ENCODE data around the gene POLR1H.

POLR1H gene

DNA sequence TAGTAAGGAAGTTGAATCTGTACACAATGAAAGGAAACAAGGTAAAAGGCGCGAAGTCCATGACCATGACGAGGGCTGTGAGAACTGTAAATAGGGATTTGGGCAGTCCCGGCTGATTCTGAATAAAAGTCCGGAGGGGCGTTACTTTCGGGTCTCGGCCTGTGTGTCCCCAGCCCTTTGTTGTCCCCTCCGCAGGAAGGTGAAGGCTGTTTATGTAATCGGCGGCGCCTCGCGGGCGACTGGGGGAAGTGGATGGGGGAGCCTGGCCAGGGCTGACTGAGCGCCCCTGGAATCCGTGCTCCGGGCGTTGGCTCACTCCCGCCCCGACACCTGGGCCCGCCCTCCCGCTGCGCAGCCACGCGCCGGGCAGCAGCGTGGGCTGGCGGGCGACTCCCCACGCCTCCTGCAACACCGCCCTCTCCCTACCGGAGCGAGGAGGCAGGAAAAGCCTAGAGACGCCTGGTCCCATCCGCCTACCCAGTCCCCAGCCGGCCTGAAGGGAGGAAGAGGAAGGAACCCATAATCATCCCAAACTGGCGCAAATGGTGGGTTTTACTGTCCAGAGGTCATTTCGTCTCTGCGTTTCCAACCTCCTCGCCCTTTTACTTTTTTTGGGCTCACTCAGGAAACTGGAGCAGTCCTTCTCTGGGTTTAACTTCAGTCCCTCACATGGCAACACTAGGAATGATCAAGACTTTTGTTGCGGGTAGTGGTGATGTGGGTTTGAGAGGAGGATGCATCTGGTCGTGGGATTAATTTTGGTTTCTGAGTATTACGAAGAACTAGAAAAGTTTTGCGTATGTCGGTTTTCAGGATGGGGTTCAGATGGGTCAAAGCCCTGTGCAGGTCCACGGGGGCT lies 39.7 kb downstream of the POLR1H start:
- H3K27me3 ChIP-seq (ENCODE audit: control insufficient read depth, insufficient read depth, low read length) = peaks cover 88% of the 10 kb centered on the region
- no peak overlapping the region for H3K27ac ChIP-seq (ENCODE audit: low read length)
- no peaks in the 10 kb centered on the region for H3K9me3 ChIP-seq (ENCODE audit: control insufficient read depth, low read depth, low read length)
- peak overlapping the region; percentile 66 for H3K4me3 ChIP-seq (ENCODE audit: low read length)
- peaks cover 17% of the 10 kb centered on the region for H3K4me1 ChIP-seq (ENCODE audit: control insufficient read depth, low read depth, low read length)
- no peaks in the 10 kb centered on the region for H3K36me3 ChIP-seq (ENCODE audit: control insufficient read depth, low read depth, low read length)
- peak overlapping the region; percentile 0 for H3K9ac ChIP-seq (ENCODE audit: low read length)

GRCh38 chr6:30101444-30102413 lies 40.7 kb downstream of the POLR1H start:
- Histone ChIP-seq H3K27me3 (ENCODE audit: control insufficient read depth, insufficient read depth, low read length) (peaks cover 84% of the 10 kb centered on the region), H3K9me3 (ENCODE audit: control insufficient read depth, low read depth, low read length) (no peaks in the 10 kb centered on the region), H3K36me3 (ENCODE audit: control insufficient read depth, low read depth, low read length) (no peaks in the 10 kb centered on the region), H3K9ac (ENCODE audit: low read length) (no peak overlapping the region), H3K4me1 (ENCODE audit: control insufficient read depth, low read depth, low read length) (peaks cover 17% of the 10 kb centered on the region), H3K27ac (ENCODE audit: low read length) (no peak overlapping the region), H3K4me3 (ENCODE audit: low read length) (peak overlapping the region; percentile 66)

- Histone ChIP-seq H3K36me3 (ENCODE audit: control insufficient read depth, low read depth, low read length) (no peaks in the 10 kb centered on the region), H3K27me3 (ENCODE audit: control insufficient read depth, insufficient read depth, low read length) (peaks cover 77% of the 10 kb centered on the region), H3K27ac (ENCODE audit: low read length) (no peak overlapping the region), H3K4me3 (ENCODE audit: low read length) (peak overlapping the region; percentile 66), H3K4me1 (ENCODE audit: control insufficient read depth, low read depth, low read length) (peaks cover 17% of the 10 kb centered on the region), H3K9me3 (ENCODE audit: control insufficient read depth, low read depth, low read length) (no peaks in the 10 kb centered on the region), H3K9ac (ENCODE audit: low read length) (no peak overlapping the region)
Observed at GRCh38 chr6:30102414-30102969, 41.4 kb downstream of the POLR1H start.

DNA sequence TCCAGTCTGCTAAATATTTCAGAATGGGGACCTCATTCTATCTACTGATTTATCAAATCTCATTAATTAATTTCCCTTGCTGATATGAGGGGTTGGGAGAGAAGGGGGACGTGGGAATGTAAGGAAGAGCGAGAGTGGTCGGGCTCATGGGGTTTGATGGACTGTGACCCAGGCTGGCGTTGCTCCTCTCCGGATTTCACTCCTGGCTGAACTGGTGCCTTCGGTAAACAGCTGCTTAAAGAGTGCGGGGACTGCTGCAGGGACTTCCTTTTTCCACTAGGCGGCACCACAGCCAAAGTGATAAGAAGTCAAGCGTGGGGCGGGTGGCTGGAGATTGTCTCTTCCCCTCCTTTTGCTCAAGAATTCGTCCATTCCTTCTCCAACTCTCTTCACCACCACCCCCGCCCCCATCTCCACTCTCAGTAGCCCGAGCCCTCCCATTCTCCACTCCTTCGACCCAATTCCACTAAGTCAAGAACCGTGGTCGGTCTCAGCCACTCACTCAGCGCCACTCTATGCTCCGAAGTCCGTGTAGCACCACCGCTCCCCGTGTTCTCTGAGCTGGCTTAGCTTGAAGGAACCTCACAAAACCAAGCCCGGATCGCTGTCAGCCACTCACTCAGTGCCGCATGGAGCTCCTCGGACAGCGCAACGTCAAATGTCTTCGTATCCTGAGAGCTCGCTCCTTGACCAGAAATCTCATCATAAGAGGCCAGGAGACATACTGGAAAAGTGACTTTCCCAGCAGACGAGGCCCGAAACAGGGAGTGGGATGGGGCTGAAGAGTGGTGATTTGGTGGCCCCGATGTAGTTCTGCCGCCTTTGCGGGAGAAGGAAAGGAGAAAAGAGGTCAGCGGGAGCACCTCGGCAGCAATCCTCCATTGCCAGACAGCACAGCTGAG lies 42.2 kb downstream of the POLR1H start:
- H3K4me1 ChIP-seq (ENCODE audit: control insufficient read depth, low read depth, low read length) = peaks cover 17% of the 10 kb centered on the region
- H3K27me3 ChIP-seq (ENCODE audit: control insufficient read depth, insufficient read depth, low read length) = peaks cover 69% of the 10 kb centered on the region
- no peak overlapping the region for H3K9ac ChIP-seq (ENCODE audit: low read length)
- H3K36me3 ChIP-seq (ENCODE audit: control insufficient read depth, low read depth, low read length) = no peaks in the 10 kb centered on the region
- H3K27ac ChIP-seq (ENCODE audit: low read length) = no peak overlapping the region
- H3K4me3 ChIP-seq (ENCODE audit: low read length) = peak overlapping the region; percentile 33
- no peaks in the 10 kb centered on the region for H3K9me3 ChIP-seq (ENCODE audit: control insufficient read depth, low read depth, low read length)

- peaks cover 63% of the 10 kb centered on the region for H3K27me3 ChIP-seq (ENCODE audit: control insufficient read depth, insufficient read depth, low read length)
- H3K36me3 ChIP-seq (ENCODE audit: control insufficient read depth, low read depth, low read length) = no peaks in the 10 kb centered on the region
- H3K9ac ChIP-seq (ENCODE audit: low read length) = no peak overlapping the region
- peak overlapping the region; percentile 33 for H3K4me3 ChIP-seq (ENCODE audit: low read length)
- no peaks in the 10 kb centered on the region for H3K9me3 ChIP-seq (ENCODE audit: control insufficient read depth, low read depth, low read length)
- no peak overlapping the region for H3K27ac ChIP-seq (ENCODE audit: low read length)
- H3K4me1 ChIP-seq (ENCODE audit: control insufficient read depth, low read depth, low read length) = peaks cover 17% of the 10 kb centered on the region
Observed at GRCh38 chr6:30103872-30104179, 42.8 kb downstream of the POLR1H start.

DNA sequence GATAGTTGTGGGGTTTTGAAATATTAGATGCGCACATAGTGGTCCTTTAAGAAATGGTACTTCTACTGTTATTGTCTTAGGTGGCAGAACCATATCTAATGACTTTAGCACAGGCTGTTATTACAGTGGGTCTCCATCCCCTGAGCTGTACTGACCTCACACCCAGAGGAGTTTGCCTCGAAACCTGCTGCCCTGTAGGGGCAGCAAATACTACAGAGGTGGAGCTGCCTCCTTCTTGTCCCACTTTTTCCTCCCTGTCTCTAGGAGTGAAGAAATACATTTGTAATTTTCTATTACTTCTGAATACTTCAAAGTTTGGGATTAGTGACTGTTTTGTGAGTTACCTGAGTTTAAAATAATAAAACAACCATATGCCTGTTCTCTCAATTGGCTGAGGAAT lies 43.6 kb downstream of the POLR1H start:
- peaks cover 55% of the 10 kb centered on the region for H3K27me3 ChIP-seq (ENCODE audit: control insufficient read depth, insufficient read depth, low read length)

GRCh38 chr6:30111266-30111856 lies 50.3 kb downstream of the POLR1H start:
- Histone ChIP-seq H3K27me3 (ENCODE audit: control insufficient read depth, insufficient read depth, low read length) (peaks cover 27% of the 10 kb centered on the region), H3K4me3 (ENCODE audit: low read length) (no peak overlapping the region), H3K4me1 (ENCODE audit: control insufficient read depth, low read depth, low read length) (no peaks in the 10 kb centered on the region), H3K9ac (ENCODE audit: low read length) (no peak overlapping the region), H3K9me3 (ENCODE audit: control insufficient read depth, low read depth, low read length) (no peaks in the 10 kb centered on the region), H3K27ac (ENCODE audit: low read length) (no peak overlapping the region), H3K36me3 (ENCODE audit: control insufficient read depth, low read depth, low read length) (no peaks in the 10 kb centered on the region)

More for the DNA sequence above, 43.6 kb downstream of the POLR1H start:
- Histone ChIP-seq H3K27ac (ENCODE audit: low read length) (no peak overlapping the region), H3K9ac (ENCODE audit: low read length) (no peak overlapping the region), H3K4me3 (ENCODE audit: low read length) (no peak overlapping the region), H3K4me1 (ENCODE audit: control insufficient read depth, low read depth, low read length) (peaks cover 16% of the 10 kb centered on the region), H3K36me3 (ENCODE audit: control insufficient read depth, low read depth, low read length) (no peaks in the 10 kb centered on the region), H3K9me3 (ENCODE audit: control insufficient read depth, low read depth, low read length) (no peaks in the 10 kb centered on the region)

- Histone ChIP-seq H3K4me3 (ENCODE audit: low read length) (no peak overlapping the region), H3K36me3 (ENCODE audit: control insufficient read depth, low read depth, low read length) (no peaks in the 10 kb centered on the region), H3K9me3 (ENCODE audit: control insufficient read depth, low read depth, low read length) (no peaks in the 10 kb centered on the region), H3K27me3 (ENCODE audit: control insufficient read depth, insufficient read depth, low read length) (peaks cover 27% of the 10 kb centered on the region), H3K27ac (ENCODE audit: low read length) (no peak overlapping the region), H3K9ac (ENCODE audit: low read length) (no peak overlapping the region), H3K4me1 (ENCODE audit: control insufficient read depth, low read depth, low read length) (no peaks in the 10 kb centered on the region)
Observed at GRCh38 chr6:30112402-30112994, 51.4 kb downstream of the POLR1H start.

- H3K27ac ChIP-seq (ENCODE audit: low read length) = no peak within 1 kb of the TSS
- no peak within 1 kb of the TSS for H3K9ac ChIP-seq (ENCODE audit: low read length)
- no peaks in the 10 kb centered on the region for H3K9me3 ChIP-seq (ENCODE audit: control insufficient read depth, low read depth, low read length)
- H3K27me3 ChIP-seq (ENCODE audit: control insufficient read depth, insufficient read depth, low read length) = peaks cover 27% of the 10 kb centered on the region
- H3K4me1 ChIP-seq (ENCODE audit: control insufficient read depth, low read depth, low read length) = no peaks in the 10 kb centered on the region
- no peaks in the 10 kb centered on the region for H3K36me3 ChIP-seq (ENCODE audit: control insufficient read depth, low read depth, low read length)
- no peak within 1 kb of the TSS for H3K4me3 ChIP-seq (ENCODE audit: low read length)
Observed at GRCh38 chr6:30113003-30113759, 52.1 kb downstream of the POLR1H start, which contains the start of gene TRIM31. TSS of gene TRIM31 (minus strand) at chr6:30113090. CDS start at chr6:30112805, 285 bp downstream.

- Histone ChIP-seq H3K9me3 (ENCODE audit: control insufficient read depth, low read depth, low read length) (no peaks in the 10 kb centered on the region), H3K36me3 (ENCODE audit: control insufficient read depth, low read depth, low read length) (no peaks in the 10 kb centered on the region), H3K4me3 (ENCODE audit: low read length) (no peak overlapping the region), H3K27me3 (ENCODE audit: control insufficient read depth, insufficient read depth, low read length) (peaks cover 27% of the 10 kb centered on the region), H3K4me1 (ENCODE audit: control insufficient read depth, low read depth, low read length) (no peaks in the 10 kb centered on the region), H3K27ac (ENCODE audit: low read length) (no peak overlapping the region), H3K9ac (ENCODE audit: low read length) (no peak overlapping the region)
Observed at GRCh38 chr6:30113841-30114240, 52.8 kb downstream of the POLR1H start.
